HG02610 (cell line): ENCODE results near the gene PPM1G.
A peak's percentile ranks its signal among the peaks of the same experiment; 100 is the strongest.

Source experiments
- ATAC-seq: cut with Tn5 transposase; IDR thresholded peaks from one replicate; pipeline ENCODE4 v1.9.1; 2021; ENCODE audit warnings: mild to moderate bottlenecking, moderate library complexity; ENCODE audit not compliant: unreplicated experiment

PPM1G gene

DNA sequence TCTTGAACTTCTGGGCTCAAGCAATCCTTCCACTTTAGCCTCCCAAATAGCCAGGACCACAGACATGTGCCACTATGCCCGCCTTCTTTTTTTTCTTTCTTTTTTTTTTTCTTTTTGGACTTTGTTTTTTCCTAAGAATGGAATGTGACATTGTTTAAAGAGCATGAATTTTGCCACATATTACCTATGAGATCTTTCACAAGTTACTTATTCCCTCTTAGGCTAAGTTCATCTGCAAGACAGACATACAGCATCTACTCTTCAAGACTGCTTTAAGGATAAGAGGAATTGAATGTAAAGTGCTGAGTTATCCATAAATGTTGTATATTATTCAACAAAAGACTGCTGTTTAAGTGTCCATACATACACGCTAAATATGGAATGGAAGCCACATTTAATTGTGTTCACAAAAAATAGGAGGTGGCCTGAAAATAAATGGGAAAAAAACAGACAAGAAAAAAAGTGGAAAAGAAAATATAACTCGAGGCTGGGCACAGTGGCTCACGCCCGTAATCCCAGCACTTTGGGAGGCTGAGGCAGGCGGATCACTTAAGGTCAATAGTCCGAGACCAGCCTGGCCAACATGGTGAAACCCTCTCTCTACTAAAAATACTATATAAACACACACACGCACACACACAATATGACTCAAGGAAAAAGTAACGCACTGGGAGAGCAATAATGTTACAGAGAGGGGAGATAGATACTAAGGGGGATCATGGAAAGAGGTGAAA lies 3.2 kb upstream of the PPM1G start:
- ATAC-seq = no peak

DNA sequence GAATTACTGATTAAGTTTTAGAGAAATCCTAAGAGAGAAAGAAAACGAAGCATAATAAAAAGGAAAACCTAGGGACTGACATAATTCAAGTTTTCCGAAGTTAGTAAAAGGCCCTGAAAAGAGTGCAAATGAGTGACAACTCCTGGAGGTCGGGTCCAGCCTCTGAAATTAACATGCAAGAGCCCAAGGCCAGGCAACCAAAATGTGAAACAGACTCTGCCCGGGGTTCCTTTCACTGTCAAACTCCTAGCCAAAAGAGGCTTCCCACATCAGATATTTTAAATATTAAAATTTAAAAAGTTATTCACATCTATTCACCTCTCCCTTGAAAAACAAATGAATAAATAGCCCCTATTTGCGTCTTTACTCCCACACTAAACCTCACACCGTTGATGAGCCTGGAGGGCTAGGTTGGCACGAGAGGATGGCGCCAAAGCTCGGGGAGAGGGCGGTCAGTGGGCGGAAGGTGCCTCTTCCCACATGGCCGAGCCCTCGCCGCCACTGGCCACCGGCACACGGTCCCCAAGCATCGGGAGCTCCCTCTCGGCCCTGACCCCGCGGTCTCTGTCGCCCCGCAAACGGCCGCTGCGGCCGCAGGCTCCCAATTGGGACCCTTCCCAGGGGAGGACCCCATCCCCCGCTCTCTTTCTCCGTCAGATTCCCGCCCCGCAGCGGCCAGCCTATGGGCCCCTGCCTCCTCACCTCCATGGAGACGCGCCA lies 630 bp downstream of the PPM1G start:
- ATAC-seq = peak; percentile 24

DNA sequence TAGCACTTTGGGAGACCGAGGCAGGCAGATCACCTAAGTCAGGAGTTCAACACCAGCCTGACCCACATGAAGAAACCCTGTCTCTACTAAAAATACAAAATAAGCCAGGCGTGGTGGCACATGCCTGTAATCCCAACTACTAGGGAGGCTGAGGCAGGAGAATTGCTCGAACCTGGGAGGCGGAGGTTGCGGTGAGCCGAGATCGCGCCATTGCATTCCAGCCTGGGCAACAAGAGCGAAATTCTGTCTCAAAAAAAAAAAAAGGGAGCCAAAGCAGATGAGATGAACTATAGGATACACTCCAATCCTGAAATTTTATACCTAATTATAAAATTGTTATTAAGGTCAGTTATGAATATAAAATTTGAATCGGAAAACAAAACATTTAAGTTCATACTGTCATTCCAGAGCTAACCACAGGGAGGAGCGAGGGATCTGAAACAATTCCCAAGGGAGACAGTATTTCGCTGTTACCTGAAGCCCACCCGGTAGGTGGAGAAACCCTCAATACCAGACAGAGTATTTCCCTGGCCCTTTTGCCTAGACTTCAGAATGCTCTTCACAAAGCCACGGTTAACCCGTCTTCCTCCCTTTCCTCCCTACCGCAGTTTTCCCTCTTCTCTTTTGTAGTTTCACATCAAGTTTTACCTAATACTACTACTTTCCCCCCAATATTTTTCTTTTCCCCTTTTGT lies 1.4 kb downstream of the PPM1G start:
- ATAC-seq = no peak

DNA sequence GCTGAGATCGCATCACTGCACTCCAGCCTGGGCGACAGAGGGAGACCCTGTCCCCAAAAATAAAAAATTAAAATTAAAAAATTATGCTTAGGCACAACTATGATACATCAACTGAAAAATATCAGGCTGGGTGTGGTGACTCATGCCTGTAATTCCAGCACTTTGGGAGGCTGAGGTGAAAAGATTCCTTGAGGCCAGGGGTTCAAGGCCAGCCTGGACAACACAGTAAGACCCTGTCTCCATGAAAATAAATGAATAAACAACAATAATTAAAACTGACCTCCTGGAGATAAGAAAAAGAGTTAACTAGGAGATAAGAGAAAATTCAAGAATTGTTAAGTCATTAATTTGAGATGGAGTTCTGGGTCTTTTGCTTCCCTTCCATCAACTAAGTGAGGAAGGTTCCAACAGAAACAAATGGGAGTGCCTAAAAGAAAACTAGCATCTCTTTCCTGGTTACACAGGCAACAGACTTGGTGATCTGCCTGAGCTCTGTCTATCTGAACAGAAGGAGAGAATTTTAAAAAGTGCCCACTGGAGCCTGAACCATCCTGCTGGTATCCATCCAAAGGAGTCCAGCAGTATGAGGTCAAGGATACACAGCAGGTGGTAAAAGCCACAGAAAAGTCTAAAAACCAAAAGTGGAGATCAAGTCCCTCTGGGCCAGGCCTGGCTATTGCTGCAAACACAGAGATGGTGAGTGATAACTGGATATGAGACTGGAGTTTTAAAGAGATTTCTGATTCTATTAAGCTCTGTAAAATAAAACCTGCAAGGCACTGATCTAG lies 8.8 kb downstream of the PPM1G start:
- ATAC-seq = no peak

DNA sequence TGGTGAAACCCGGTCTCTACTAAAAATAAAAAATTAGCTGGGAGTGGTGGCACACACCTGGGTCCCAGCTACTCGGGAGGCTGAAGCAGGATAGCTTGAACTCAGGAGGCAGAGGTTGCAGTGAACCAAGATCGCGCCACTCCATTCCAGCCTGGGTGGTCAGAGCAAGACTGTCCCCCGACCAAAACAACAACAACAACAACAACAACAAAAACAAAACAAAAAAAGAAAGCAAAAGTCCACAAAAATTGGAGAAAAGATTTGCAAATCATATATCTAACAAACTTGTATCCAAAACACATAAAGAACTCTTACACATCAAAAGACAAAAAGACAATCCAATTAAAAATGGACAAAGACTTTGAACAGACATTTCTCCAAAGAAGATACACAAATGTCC lies 10.4 kb downstream of the PPM1G start:
- ATAC-seq = no peak

DNA sequence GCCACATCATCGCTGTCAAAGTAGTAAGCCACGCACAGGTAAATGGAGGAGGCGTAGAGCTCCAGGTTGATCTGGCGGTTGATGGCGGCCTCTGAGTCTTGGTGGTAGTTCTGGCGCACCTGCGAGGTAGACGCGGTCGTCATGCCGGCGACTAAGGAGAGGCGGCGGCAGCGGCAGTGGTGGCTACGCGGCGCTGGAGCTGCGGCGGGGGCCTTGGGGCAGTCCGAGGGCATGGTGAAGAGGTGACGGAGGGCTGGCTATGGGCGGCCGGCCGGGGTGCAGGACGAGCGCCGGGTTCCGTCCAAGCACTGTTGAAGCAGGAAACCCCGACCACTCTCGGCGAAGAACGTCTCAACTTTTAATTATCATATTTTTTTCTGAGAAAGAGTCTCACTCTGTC lies 16.2 kb downstream of the PPM1G start:
- ATAC-seq = no peak

DNA sequence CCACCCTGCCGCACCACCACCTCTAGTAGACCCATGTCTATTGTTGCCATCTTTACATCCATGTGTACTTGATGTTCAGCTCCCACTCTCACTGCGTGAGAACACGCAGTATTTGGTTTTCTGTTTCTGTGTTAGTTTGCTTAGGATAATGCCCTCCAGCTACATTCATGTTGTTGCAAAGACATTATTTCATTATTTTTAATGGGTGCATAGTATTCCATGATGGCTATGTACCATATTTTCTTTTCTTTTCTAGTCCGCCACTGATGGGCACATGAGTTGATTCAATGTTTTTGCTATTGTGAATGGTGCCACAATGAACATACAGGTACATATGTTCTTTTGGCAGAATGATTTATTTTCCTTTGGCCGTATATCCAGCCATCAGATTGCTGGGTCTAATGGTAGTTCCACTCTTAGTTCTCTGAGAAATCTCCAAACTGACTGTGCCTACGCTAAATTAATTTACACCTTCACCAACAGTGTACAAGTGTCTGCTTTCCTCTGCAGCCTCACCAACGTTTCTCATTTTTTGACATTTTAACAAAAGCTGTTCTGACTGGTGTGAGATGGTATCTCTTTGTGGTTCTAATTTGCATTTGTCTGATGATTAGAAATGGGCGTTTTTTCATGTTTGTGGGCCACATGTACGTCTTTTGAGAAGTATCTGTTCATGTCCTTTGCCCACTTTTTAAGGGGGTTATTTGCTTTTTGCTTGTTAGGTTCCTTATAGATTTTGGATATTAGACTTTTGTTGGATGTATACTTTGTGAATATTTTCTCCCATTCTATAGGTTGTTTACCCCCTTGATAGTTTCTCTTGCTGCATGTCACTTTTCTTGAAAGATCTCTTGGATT lies 18.3 kb downstream of the PPM1G start:
- no peak for ATAC-seq

DNA sequence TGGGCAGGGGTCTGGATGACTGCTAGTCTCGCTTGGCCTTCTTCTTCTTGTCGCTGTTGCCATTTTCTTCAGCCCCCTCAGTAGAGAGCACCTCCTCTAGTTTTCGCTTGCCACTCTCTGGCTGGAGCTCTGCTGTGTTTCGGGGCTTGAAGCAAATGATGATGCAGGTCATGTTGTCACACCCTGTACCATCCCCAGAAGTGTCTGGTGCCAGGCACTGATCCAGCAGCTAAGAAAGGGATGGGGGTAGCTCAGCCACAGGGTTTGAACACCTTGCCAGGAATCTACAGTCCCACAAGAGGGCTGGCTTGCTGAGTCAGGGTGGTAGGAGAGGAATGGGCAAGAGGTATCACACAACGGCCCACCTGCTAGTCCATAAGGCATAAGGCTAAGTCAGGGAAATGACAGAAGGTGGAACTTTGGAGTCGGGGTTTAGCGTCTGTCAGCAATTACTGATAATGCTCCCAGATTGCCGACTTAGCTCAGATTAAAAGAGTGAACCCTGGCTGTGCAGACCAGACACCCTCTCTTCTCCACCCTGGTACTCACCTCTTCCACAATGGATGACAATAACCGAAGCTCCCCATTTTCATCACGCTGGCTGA lies 27.7 kb downstream of the PPM1G start:
- no peak for ATAC-seq

DNA sequence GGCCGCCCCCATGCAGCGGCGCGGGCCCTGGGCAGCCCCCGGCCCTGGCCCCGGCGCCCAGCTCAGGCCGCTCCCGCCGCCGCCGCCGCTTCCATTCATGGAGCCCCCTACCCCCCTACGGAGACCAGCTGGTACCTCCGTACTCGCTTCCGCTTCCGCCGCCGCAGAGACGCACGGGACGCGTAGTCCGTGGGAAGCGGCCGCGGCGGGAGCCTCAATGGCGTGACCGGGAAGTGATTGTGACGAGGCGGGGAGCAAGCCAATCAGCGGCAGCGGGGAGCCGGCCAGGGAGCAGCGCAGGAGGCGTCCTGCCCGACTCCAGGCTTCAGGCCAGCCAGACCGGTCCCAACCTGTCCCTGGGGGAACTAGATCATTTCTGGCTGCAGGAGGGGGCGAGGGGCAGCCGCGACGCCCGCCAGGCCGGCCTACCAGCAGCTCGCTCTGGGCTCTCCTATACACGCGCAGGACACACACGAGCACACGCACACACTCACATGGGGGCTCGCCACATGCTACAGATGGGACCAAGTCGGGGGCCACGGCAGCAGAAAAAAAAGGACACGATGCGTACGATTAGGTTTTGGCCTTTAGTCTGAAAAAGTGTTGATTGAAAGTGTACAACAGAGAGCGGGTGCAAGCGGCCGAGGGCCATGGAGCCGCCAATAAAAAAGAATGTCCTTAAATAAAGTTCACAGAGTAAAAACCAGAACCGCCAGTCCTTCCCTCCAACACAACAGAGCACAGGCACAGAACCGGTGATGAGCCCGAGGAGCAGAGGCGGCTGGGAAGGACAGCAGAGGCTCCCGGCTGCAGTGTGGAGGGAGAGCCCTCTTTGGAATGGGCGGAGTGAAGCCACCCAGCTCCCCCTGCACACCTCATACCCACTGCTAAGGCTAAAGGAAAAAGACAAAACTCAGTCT lies 28.5 kb downstream of the PPM1G start, which contains the start of gene ZNF513:
TSS of gene ZNF513 (minus strand) at position 109 of the 920 bp plus-strand sequence. CDS start 208 bp downstream, outside the sequence.
- ATAC-seq = peak; percentile 84

DNA sequence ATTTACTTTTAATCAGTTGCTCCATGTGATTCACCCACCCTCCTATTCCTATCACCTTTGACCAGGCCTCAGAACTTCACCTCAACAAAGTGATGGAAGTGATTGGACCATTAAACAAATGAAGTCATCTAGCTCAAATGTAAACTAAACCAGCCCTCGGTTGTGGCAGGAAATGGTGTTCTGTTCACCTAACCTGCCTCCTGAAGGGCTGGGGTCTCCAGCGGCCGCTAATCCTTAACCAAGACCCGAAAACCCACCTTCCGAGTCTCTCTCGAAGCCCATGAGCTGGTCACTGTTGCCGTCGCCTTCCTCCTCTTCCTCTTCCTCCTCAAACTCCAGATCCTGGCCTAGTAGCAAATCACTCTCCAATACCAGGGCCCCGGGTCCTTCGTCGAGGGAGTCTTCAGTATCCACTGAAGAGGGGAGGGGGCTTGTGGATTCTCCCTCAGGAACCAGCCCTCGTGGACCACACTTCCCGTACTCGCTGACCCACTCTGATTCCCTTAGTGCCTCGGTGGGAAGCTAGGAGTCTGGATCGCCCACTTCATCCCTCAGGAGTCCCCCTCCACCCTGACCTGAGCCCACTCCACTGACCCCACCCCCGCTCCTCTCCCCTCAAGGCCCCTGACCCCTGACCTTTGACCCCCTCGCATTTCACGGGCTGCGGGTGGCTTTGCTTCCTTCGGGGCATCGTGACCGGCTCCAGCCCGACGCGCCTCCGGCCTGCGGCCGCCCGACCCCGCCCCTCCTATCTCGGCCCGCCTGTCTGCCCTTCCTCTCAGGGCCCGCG lies 29.4 kb downstream of the PPM1G start:
- ATAC-seq = no peak

DNA sequence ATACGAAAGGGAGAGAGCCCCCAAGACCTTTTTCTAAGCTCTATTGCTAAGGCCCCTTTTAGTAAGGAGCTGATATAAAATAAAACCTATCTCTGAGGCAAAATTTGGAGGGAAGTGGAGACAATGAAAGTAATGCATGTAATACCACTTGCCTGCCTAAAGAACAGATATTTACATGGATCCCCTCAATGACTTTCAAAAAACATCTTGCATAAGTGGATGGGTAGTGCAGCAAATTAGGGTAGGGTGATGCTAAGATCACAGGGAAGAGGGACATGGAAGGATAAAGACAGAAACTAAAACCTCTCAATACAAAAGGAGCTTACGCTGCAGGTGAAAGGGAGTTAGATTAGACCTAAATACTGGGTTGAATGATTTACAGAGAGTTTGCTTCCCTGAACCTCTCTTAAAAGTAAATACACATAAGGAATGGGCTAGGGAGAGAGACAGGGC lies 30.0 kb downstream of the PPM1G start:
- no peak for ATAC-seq

DNA sequence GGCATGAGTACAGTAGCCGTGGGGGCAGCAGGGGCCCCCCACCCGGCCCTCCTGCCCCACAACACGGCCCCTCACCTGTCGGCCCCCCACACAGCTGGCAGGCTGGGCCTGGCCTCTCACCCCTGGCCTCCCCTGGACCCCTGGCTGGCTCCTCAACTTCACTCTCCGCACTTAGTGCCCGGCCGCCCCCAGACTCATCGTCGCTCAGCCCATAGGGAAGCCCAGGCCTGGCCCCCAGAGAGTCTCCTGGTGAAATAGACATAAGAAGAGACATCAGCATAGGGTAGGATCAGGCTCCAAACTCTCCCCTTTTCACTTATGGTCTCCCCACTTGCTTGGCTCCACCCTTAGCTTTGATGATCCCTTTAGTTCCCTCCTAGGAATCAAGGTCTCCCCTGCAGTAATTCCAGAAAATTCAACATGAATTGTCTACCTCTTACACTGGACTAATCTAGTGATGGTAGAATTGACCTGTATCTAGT lies 30.5 kb downstream of the PPM1G start:
- ATAC-seq = no peak

DNA sequence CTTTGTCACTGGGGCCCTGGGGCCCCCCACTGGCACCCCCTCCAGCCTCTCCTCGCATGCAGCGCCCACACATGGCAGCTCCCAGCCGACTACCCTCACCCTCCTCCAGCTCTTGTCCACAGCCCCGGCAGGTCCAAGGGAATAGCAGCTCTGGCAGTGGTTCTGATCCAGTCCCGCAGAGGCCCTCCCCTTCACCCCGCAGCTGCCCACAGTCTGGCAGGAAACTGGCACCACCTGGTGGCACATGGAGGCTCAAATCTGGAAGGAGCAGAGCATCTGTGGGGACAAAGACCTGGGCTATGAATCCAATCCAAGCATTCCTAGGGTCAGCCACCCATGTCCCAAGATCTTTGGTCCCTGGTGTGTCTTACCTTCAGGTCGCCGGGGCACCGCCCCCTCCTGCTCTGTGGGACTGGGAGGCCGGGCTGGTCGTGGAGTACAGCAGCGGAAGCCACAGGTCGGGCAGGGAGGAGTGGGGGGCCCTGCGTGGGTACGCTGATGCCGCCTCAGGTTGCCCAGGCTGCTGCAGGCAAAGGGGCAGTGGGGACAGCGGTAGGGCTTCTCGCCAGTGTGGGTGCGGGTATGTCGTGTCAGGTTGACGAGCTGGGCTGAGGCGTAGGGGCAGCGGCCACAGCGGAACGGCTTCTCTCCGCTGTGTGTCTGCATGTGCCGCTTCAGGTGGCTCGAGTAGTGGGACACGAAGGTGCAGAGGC lies 31.1 kb downstream of the PPM1G start:
- ATAC-seq = no peak

DNA sequence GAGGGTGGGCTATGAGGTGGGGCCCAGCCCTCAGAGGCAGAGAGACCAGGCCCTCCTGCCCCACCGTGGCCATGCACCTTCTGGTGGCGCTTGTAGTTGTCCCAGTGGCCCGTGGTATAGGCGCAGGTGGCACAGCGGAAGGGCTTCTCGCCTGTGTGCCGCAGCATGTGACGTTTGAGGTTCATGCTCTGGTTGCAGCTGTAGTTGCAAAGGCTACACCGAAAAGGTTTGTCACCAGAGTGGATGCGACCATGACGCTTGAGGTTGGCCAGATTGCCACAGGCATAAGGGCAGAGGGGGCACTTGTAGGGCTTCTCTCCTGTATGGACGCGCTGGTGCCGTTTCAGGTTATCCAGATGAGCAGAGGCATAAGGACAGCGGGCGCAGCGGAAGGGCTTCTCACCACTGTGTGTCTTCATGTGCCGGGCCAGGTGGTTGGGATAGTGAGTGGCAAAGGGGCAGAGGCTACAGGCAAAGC lies 31.7 kb downstream of the PPM1G start:
- no peak for ATAC-seq

DNA sequence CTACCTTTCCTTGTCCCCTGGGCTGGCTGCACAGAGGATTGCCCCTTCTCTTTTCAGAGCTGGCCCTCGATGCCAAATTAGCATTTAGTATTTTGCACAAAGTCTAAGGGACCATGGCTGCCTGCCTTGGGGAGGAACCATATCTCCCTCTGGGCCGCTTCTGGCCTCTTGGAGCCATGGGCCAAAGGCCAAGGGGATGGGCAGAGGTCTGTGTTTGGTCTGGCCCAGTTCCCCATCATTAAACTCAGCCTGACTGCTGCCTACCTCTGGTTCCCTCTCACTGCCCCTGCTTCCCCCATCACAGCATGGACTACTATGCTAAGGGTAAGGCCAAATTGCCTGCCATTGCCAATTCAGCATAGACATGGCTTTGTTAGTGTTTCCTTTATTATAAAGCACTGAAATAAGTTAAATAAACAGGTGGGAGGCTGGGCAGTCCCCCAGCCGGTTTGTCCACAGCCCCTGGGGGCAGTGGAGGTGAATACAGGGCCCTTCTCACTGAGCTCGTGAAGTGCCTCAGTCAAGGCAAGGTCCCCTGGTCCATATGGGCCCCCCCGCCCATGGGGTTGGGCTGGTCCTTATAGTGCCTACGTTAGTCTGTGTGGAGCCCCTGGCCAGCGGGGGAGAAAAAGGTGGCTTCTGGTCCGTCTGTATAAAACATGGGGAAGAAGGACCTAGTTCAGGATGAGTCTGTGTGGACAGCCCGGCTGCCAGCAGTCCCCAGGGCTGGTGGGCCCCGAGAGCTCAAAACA lies 32.3 kb downstream of the PPM1G start:
- no peak for ATAC-seq
